ENCODE results near the gene VIP. TPM values are rescaled to one million over a fixed set of nuclear protein-coding genes. Genes with fewer than 3 reads are reported as not detected.
"Not testable (repeated sequence)": the region's sequence is repeated elsewhere in the genome, so short reads cannot be mapped to it uniquely, and the experiment has no call there.

The VIP gene
- polyA plus RNA-seq (2014; cell fraction: cytosol; rRNA removed), result not detected in 2 replicates
- not detected in 2 replicates for polyA plus RNA-seq (2014; cell fraction: nucleus; rRNA removed)

DNA sequence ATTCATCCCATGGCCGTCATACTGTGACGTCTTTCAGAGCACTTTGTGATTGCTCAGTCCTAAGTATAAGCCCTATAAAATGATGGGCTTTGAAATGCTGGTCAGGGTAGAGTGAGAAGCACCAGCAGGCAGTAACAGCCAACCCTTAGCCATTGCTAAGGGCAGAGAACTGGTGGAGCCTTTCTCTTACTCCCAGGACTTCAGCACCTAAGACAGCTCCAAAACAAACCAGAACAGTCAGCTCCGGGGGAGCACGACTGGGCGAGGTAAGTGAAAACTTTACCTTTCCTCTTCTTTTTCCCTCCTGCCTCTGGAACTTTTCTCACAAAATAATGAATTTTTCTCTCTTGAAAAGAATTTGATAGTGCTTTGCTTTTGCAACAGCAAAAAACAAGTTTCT lies at the start of gene VIP:
Gene VIP (plus strand): TSS at position 104 of the 400 bp plus-strand sequence. CDS start 1,381 bp downstream, outside the sequence.
- peak; percentile 57 for DNase-seq (ENCODE audit: low spot score)

DNA sequence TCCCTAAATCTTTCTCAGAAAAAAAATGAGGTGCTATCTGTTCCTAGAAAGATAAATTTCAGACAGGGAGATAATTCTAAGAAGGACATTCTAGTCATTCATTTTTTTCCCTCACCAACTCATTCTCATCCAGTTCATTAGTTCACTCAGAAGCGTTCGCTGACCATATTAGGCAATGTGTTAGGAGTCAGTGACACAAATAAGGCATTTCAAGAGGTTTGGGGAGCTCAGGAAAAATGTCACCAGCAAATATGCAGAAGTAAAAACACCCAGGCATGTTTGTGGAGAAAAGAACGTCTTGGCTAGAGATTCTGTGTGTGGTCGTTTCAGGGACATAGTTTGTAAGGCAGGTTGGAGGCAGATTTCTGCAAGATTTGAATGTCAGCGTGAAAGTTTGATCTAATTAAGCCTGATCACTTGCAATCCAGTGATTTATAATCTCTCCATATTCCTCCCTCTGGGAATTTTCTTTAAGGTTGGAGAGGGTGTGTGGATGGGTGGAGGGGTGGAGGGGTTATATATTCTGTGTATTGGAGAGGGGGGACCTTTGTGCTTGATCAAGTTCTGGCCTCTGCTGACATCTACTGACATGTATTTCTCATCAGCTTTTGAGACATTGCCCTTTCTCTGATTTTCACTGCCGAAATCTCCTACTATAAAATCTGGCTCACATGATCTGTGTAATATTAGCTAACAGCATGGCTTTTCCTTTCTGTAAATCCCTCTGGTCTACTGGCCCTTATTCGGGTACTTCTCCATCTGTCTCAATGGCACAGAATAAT lies 49.3 kb upstream of the VIP start:
- DNase-seq (ENCODE audit: low spot score), result no peak

DNA sequence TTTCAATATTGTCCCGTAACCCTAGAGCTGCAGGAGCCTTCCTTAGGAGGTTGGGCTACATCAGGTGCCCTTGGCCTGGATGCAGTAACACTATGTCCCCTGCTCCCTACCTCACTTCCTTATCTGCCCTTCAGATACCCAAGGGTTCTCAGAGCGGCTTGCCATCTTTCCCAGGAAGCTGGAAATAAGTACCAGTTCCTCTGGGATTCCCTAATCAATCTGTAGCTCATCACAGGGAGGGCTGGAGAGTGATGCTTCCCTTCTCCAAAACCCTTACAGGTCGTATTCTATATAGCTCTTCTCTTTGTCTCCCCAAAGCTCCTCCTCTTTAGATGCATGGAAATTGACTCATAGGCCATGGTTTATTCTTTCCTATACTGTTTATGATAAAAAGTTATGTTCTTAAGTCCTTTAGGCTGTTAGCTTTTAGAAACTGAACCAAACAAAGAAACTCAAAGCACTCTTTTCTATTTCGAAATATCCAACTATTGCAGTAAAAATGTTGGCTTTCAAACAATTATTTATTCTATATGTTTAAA lies 48.7 kb upstream of the VIP start:
- no peak for DNase-seq (ENCODE audit: low spot score)

DNA sequence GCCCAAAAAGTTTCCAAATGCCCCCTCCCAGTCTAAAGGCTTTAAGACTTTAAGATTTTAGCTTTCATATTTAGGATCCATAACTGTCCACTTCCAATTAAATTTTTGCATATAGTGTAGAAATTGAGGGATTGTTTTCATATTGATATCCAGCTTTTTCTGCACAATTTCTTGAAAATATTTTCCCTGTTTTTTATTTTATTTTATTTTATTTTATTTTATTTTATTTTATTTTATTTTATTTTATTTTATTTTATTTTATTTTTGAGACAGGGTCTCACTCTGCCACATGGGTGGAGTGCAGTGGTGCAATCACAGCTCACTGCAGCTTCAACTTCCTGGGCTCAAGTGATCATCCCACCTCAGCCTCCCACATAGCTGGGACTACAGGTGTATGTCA lies 46.8 kb upstream of the VIP start:
- DNase-seq (ENCODE audit: low spot score), result not testable (repeated sequence)

DNA sequence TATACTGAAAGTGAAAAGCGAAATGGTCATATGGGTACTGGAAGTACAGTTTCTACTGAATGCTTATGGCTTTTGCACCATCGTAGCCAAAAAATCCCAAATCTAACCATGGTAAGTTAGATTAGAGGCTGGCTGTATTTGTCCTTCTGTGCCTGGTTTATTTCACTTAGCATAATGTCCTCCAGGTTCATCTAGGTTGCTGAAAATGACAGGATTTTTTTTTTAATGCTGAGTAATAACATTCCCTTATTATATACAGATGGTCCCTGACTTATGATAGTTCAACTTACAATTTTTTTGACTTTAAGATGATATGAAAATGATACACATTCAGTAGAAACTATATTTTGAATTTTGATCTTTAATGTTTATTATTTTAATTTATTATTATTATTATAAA lies 45.3 kb upstream of the VIP start:
- DNase-seq (ENCODE audit: low spot score), result no peak

DNA sequence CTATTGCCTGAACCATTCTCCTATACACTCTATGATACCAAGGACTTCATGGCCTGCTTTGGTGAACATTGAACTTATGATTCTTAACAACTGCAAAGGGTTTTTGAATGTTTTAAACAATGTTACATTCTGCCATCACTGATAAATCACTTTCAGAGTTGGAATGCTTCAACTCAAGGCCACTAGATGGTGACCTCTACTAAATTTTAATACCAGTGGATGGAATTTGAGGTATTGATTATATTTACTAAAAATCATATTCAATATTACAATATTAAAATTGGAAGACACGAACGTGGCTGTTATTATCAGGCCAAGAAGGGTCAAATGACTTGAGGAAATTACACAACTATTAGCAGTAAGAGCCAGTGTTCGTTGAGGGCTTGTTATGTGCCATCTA lies 34.3 kb upstream of the VIP start:
- no peak for DNase-seq (ENCODE audit: low spot score)

DNA sequence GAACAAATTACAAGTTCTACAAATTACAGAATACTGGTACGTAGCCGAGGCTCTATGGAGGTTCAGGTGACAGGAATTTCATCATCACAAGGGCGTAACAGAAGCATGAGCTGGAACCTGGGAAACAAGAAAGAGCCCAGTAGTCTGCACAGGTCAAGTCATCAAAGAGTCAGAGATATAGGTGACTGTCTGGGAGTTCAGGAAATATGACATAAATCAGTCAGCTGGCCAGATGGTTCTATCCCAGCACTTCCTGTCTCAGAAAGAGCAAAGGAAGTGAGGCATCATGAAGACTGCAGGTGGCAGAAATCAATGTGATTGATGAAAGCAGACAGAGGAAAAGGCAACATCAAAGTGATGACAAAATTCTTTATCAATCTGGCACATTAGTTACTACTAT lies 29.6 kb upstream of the VIP start:
- no peak for DNase-seq (ENCODE audit: low spot score)

DNA sequence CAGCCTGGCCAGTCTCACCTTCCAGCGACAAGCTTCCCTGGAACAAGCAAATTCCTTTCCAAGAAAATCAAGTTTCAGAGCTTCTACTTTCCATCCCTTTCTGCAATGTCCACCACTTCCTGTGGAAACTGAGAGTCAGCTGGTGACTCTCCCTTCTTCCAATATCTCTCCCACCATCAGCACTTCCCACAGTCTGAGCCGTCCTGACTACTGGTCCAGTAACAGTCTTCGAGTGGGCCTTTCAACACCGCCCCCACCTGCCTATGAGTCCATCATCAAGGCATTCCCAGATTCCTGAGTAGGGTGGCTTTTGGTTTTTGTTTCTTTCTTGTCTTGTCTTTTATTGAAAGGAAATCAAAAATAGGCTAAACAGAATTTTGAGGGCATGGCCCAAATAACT lies 28.6 kb upstream of the VIP start:
- no peak for DNase-seq (ENCODE audit: low spot score)

DNA sequence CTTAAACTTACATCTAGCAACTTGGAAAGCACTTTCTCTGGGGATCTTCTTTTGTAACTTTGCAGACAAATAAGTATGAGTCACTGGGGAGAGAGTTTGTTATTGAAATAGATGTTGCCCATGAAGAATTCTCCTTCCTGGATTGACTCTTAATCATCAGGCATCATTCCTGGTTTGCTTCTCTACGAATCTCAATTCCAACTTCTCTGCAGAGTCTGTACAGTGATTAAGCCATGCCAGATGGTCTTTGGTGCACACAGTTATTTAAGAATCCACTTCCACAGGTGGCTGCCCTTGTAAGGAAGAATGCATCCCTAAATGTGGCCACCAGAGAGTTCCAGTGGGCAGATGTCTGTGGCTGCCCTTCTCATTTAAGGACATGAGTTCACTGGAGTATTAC lies 27.2 kb upstream of the VIP start:
- no peak for DNase-seq (ENCODE audit: low spot score)

DNA sequence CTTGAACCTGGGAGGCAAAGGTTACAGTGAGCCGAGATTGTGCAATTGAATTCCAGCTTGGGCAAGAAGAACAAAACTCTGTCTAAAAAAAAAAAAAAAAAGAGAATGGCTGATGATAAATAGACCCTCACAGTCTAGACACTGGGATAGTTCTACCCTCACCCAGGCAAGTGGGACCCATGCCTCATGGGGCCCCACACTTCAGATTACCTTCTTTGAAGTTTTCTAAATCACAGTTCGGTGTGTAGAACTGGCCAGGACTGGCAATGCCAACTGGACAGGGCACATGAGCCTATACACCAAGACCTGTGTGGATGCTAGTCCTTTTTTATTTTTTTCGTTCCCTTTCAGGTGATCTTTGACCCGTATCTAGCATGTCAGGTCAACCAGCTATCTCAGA lies 24.3 kb upstream of the VIP start:
- no peak for DNase-seq (ENCODE audit: low spot score)

DNA sequence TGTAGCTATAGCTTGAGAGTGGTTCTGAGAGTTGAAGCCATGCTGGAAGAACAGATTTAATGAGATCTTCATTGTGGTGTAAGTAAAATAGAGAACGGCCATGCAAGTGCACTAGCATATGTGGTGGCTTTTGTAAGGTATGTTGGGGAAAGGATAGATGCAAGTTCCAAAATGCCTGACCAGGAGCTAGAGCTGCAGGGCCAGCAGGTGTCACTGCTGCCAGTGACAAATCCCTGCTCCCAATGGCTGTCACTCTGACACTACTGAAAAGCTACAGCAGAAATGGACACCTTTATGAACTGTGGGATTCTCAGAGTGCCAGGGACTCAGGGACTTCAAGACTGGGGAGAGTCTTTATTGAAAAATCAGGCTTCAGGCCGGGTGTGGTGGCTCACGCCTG lies 23.1 kb upstream of the VIP start:
- no peak for DNase-seq (ENCODE audit: low spot score)

DNA sequence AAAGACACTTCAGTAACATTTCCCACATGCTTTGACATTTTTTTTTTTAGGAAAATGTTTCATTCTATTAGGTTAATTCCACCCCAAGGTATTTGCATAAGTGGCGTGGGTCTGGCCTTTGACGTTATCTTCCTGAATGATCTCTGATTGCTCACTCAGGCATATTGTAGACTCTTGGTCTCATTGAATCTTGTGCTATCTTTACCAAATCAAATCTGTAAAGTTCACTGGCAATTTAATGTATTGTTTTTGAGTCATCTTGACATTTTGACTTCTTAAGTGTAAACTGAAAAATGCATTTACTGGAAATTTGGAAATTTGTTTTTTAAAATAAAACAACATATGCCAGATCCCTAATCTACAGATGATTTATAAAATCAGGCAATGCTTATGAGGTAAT lies 16.0 kb upstream of the VIP start:
- peak; percentile 50 for DNase-seq (ENCODE audit: low spot score)

DNA sequence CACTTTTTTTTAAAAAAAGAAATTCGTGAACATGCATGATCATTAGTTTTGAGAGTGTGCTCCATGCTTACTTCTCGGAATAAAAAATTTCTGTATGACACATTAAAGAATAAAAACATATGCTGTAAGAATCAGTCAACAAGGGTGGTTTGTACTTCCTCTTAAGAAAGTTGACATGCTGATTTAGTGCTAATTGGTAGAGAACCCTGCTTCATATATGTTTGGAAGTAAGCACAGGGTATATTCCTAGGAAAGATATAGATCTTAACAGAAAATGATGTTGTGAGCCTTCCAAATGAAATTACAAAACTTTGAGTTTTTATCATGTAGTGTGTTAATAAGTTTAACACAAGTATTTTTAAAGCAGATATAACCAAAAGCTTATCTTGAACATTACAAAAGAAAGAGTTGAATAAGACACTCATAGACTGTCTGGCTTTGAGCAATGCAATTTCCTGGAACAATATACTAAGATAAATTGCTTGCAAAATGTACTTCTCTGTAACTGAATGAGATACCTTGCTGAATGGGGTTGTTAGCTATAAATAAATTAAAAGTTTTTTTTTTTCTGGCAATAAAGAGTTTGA lies 13.8 kb upstream of the VIP start:
- no peak for DNase-seq (ENCODE audit: low spot score)

DNA sequence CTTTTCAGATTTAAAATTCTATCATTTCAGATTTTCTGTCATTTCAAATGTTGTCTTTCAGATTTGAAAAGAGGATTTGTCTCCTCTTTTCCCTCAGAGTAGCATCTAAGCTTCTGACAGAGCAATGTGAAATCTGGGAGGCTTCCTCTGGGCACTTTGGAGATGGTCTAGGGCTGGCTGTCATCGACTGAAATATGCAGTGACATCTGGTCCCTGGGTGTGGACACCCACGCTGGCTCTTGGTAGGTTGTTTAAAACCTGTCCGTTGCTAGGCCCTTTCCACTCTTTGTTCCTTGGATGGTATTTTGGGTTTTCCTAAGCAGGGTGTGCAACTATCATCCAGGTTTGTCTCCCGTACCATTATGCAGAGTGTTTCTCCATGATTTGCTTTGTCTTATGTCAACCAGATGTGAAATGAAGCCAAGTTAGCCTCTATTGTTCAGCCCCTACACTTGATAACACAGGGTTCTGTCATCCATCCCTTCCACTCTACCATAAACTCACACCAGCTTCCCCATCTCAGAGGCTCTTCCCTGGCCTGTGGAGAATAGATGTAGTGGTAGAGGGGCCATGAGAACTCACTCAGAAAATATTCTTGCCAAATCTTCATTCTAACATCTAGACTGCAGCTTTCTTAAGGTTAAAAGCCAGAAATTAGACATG lies 5.0 kb upstream of the VIP start:
- DNase-seq (ENCODE audit: low spot score), result no peak

DNA sequence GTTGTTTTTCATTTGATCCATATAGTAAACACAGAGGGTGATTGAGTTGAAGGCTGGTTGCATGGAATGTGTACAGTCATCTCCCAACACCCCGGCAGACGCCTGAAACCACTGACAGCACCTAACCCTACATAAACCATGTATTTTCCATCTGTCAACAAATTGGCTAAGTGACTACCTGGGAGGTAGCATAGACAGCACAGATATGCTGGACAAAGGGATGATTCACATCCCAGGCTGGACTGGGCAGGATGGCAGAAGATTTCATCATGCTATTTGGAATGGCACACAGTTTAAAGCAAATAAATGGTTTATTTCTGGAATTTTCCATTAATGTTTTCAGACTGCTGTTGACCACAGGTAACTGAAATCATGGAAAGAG lies 4.4 kb upstream of the VIP start:
- no peak for DNase-seq (ENCODE audit: low spot score)

DNA sequence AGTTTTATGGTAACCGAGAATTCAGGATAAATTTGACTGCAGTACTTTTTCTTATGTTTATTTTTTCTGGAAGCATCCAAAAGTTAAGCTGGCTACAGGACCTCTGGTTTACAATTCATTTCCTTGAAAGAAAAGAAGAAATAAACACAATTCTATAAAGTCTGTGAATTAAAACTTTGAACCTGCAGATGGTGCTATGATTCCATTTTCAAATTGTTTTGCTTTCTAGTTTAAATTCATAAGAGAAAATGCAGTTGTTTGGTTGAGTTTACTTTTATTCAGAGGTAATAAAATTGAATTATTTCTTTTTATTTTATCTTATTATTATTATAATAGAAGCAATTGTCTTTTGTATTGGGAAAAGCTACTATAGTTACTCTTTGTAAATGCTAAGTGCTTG lies 1.8 kb upstream of the VIP start:
- DNase-seq (ENCODE audit: low spot score), result peak; percentile 45

DNA sequence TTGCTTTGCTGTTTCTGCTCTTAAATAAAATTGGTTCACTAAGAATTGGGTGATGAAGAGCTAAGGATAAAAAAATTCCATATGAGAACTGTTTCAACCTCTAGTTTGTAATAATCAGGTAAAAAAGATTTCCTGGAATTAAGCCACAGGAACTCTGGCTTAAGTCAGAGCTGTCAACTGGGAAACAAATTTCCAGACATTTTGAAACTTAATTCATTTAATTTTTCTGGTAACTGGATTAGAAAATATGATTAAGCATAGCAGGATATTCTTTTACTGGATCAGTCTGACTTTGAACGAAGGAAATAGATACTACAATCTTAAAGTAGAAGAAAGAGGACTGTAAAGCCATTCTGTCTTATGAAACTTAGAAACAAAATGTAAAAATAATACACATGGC lies 1.3 kb upstream of the VIP start:
- peak; percentile 78 for DNase-seq (ENCODE audit: low spot score)

DNA sequence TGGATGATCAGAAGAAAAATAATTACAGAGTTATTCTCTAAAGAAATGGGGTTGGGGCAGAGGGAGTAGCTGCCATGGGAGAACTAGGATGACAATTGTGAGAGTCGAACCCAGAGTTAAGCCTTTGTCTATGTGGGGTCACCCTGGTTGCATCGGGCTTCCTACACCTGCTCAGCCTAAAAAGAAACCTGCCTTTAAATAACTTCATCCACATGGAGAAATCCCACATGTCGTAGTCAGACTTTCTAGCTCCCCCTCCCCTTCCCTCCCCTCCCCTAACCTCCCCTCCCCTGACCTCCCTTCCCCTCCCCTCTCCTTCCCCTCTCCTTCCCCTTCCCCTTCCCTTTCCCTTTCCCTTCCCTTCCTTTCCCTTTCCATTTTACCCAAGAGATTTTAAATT lies 14.7 kb downstream of the VIP start:
- DNase-seq (ENCODE audit: low spot score), result no peak

DNA sequence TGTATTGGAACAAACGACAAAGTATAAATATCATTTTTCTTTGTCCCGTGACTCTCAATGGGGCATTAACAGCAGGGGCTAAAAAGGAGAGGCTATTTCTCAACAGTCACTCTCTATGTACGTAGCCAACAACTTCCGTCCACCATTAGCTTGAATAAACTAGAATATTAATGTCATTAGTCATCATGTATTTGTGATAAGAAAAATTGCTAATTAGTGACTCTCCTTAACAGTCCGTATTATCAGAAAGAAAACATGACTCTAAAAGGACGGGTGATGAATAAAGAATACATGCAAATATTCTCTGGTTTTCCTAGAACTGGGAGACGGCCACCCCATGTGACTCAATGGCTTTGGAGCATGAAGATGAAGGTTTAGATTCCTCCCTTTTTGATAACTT lies 18.6 kb downstream of the VIP start:
- DNase-seq (ENCODE audit: low spot score), result no peak

DNA sequence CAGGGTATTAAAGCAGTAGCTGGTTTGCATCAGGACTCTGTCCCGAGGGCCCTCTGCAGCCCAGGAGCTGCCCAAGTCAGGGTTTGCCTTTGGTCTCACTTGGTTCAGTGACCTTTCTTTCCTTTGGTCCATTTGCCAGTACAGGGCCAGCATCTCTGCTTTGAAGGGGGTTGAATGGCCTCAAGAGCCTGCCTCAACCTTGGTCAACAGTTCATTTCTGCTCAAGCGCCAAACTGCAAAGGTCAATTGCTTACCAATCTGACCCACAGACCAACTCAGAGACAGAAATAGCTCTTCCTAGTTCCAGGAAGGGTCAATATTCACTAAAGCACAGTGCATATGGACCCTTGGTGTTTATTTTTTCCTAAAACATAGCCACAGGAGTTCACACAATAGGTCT lies 19.4 kb downstream of the VIP start:
- DNase-seq (ENCODE audit: low spot score), result no peak

DNA sequence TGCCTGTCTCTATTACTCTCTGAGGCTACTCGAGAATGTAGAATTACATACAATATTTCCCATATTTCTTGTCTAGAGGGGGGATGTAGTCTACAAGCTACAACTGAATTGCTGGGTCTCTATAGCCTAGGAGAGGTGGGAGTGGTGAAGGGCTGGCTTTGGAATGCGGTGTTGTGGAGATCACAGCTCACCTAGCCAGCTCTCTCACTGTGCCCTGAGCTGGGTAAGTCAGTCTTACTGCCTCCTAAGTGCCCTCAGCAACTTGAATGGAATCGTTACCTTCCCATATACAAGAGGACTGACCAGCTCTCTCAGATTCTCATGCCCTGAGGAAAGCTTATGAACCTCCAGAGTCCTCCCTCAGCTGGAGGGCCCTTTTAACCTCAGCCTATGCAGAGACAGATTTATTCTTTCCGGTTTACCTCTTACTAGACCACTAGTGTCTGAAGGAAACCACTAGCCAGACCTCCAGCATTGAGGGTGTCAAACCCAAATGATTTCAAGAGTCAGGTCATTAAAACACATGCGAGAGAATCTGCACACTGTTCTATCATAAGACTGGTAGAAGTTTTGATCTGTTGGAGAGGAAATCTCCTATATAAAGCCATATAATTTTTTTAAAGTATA lies 20.6 kb downstream of the VIP start:
- no peak for DNase-seq (ENCODE audit: low spot score)

DNA sequence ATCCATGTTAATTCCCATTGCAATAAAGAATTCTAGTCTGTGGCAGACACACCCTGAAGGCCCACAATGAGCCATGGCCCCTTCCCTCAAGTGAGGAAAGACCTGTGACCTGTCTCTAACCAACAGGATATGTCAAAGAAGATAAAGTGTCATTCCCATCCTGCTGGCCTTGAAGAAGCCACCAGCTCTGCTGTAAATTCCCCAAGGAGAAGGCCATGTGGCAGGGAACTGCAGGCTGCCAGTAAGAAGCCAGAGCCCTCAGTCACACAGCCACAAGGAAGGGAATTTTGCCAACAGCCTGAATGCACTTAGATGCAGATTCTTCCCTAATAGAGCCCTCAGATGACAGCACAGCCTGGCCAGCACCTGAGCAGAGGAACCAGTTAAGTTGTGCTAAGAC lies 24.8 kb downstream of the VIP start:
- peak; percentile 88 for DNase-seq (ENCODE audit: low spot score)
